SJSA1 (cell line): ENCODE results near the gene HSP90AA1. TPM values are rescaled to one million over a fixed set of nuclear protein-coding genes. Genes with fewer than 3 reads are reported as not detected.

Source experiments
- total RNA-seq: library from RNA; depleted of rRNA; stranded (reverse); fragments of >200 nt; shearing (Covaris generic); gene quantifications from 2 replicates; pipeline ENCODE4 v1.2.3, GENCODE V29; 2014; rRNA removed

HSP90AA1 gene
- total RNA-seq, 1 experiment from 2014 or later: 670 TPM

Other genes with a start within 250 kb of the HSP90AA1 start
- 180 and 253 TPM in 2 replicates for gene DYNC1H1, start 122.5 kb downstream of the HSP90AA1 start, total RNA-seq
- 14.6 and 19.3 TPM in 2 replicates for gene WDR20, start 52.9 kb upstream of the HSP90AA1 start, total RNA-seq
- 2.7 and 12.1 TPM in 2 replicates for gene MOK, start 218.1 kb upstream of the HSP90AA1 start, total RNA-seq
- 4.6 and 7.4 TPM in 2 replicates for gene ZNF839, start 232.7 kb upstream of the HSP90AA1 start, total RNA-seq